HepG2 (cell line): ENCODE measurements around the gene FGFR2. TPM values are rescaled to one million over a fixed set of nuclear protein-coding genes. Genes with fewer than 3 reads are reported as not detected.
A peak's percentile ranks its signal among the peaks of the same experiment; 100 is the strongest.

ENCODE experiments used
- FOXJ3 ChIP-seq: sonication (generic); formaldehyde crosslinking; IDR thresholded peaks from 2 replicates; pipeline ENCODE4 v1.4.0; 2020; ENCODE audit warnings: missing genetic modification reagents, mild to moderate bottlenecking, borderline replicate concordance
- HOXA5 ChIP-seq: sonication (generic); formaldehyde crosslinking; IDR thresholded peaks from 2 replicates; pipeline ENCODE4 v1.4.0; 2020; ENCODE audit warnings: missing genetic modification reagents
- ISL2 ChIP-seq: sonication (generic); formaldehyde crosslinking; IDR thresholded peaks from 2 replicates; pipeline ENCODE4 v1.5.0; 2020; ENCODE audit warnings: missing genetic modification reagents
- NKX3-1 ChIP-seq: sonication (generic); formaldehyde crosslinking; IDR thresholded peaks from 2 replicates; pipeline ENCODE4 v1.5.0; 2020; ENCODE audit warnings: missing genetic modification reagents
- SRY ChIP-seq: sonication (generic); formaldehyde crosslinking; IDR thresholded peaks from 2 replicates; pipeline ENCODE4 v1.8.0; 2022; ENCODE audit warnings: mild to moderate bottlenecking, missing genetic modification reagents
- ZNF263 ChIP-seq: sonication (generic); formaldehyde crosslinking; IDR thresholded peaks from 2 replicates; pipeline ENCODE4 v1.4.0; 2020; ENCODE audit warnings: missing genetic modification reagents
- ZSCAN20 ChIP-seq: sonication (generic); formaldehyde crosslinking; IDR thresholded peaks from 2 replicates; pipeline ENCODE4 v1.4.0; 2020; ENCODE audit warnings: missing genetic modification reagents, mild to moderate bottlenecking, borderline replicate concordance
- polyA plus RNA-seq, 8 experiments: library from polyadenylated mRNA; depleted of rRNA in 3 of 8; stranded (reverse) in 7 of 8; unstranded in 1 of 8; fragments of >200 nt; fragmentation: Illumina TruSeq in 4 of 8; extraction: Trizol in 4 of 8; gene quantifications; 2 replicates each; pipeline versions ENCODE4 v1.2.1 to v1.2.3, GENCODE V29; 2011 to 2016; ENCODE audit warnings: low read depth in 4 of 8, missing spikeins in 1 of 8, mixed read lengths in 1 of 8; ENCODE audit not compliant: insufficient read depth in 1 of 8
- total RNA-seq, 5 experiments: library from RNA; depleted of rRNA; stranded (reverse); fragments of >200 nt; fragmentation: Illumina TruSeq; extraction: Trizol; gene quantifications; 2 replicates each; pipeline ENCODE4 v1.2.3, GENCODE V29; 2016; ENCODE audit warnings: low read depth in 1 of 5
- TF ChIP-seq, protein P1 (sequence below), 2 experiments: sonication (generic) in 1 of 2; formaldehyde crosslinking in 1 of 2; IDR thresholded peaks; 2 replicates each; pipeline versions ENCODE4 v1.4.0 to v1.6.1; 2016 to 2020; ENCODE audit warnings: borderline replicate concordance in 1 of 2, low read depth in 1 of 2, mild to moderate bottlenecking in 1 of 2, missing genetic modification reagents in 1 of 2
- TF ChIP-seq, protein P2 (sequence below): sonication (generic); formaldehyde crosslinking; IDR thresholded peaks from 2 replicates; pipeline ENCODE4 v1.5.0; 2020; ENCODE audit warnings: mild to moderate bottlenecking, missing genetic modification reagents, moderate library complexity
- TF ChIP-seq, protein P3 (sequence below): sonication (generic); formaldehyde crosslinking; IDR thresholded peaks from 2 replicates; pipeline ENCODE4 v1.4.0; 2020; ENCODE audit warnings: missing genetic modification reagents
- TF ChIP-seq, protein P4 (sequence below): sonication (generic); formaldehyde crosslinking; IDR thresholded peaks from 2 replicates; pipeline ENCODE4 v1.5.1; 2020; ENCODE audit warnings: mild to moderate bottlenecking, moderate library complexity, missing genetic modification reagents
- TF ChIP-seq, protein P5 (sequence below): sonication (generic); formaldehyde crosslinking; IDR thresholded peaks from 2 replicates; pipeline ENCODE4 v1.4.0; 2020; ENCODE audit warnings: missing genetic modification reagents
- TF ChIP-seq, protein P6 (sequence below): sonication (generic); formaldehyde crosslinking; IDR thresholded peaks from 2 replicates; pipeline ENCODE4 v1.8.1; 2023; ENCODE audit warnings: mild to moderate bottlenecking, moderate library complexity, missing genetic modification reagents

FGFR2 gene
- total and polyA plus RNA-seq, 2 of the 13 experiments (the other 11 are each of a cell fraction or from before 2014, with no cell fraction given): 1.6 to 2.6 TPM

DNA sequence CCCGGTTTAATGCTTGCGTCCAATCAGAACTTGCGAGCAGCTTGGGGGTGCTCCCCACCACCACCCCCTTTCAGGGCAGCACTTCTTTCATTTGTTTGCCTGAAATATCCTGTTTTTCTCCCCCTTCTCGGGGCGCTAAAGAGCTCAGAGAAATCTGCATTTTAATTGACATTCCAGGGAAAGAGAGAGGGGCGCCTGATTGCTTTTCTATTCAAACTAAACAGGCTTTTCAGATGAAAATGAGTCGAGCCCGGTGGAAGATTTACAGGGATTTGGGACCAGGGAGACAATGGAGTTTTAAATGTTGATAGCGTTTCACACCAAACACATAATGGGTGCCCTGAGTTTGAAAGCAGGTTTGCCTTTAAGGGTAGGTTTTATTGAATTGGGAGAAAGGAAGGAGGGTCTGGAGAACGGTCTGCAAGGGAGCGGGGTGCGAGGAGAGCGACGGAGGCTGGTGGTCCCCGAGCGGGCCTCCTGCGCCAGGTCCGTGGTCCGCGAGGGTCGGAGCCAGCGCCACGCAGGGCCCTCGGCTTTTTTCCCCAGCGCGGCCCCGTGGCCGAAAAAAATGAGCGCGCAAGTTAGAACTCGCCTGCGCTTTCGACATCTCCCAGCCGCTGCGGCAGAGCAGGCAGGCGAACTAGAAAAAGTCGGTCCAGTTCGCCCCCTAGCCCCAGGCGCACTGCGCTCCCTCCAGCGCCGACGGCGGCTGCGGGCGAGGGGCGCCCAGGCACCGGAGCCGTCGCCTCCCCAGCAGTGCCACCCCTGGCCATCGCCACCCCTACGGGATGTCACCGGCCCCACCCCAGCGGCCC, 1.3 kb downstream of the FGFR2 start (continued):
- TF ChIP-seq, protein P1, sequence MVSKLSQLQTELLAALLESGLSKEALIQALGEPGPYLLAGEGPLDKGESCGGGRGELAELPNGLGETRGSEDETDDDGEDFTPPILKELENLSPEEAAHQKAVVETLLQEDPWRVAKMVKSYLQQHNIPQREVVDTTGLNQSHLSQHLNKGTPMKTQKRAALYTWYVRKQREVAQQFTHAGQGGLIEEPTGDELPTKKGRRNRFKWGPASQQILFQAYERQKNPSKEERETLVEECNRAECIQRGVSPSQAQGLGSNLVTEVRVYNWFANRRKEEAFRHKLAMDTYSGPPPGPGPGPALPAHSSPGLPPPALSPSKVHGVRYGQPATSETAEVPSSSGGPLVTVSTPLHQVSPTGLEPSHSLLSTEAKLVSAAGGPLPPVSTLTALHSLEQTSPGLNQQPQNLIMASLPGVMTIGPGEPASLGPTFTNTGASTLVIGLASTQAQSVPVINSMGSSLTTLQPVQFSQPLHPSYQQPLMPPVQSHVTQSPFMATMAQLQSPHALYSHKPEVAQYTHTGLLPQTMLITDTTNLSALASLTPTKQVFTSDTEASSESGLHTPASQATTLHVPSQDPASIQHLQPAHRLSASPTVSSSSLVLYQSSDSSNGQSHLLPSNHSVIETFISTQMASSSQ (IDR thresholded peaks at IDR 0.05; ENCODE audit: low read depth): no peak
- TF ChIP-seq, protein P1 (CRISPR knock-in tag; IDR thresholded peaks at IDR 0.05; ENCODE audit: borderline replicate concordance): no peak
- 0 out of 2 replicates have a peak, but pooled peaks have one; percentile 16 for TF ChIP-seq FOXJ3 (CRISPR knock-in tag)
- TF ChIP-seq ISL2: 0 out of 2 replicates have a peak, but pooled peaks have one; percentile 28
- TF ChIP-seq, protein P2, sequence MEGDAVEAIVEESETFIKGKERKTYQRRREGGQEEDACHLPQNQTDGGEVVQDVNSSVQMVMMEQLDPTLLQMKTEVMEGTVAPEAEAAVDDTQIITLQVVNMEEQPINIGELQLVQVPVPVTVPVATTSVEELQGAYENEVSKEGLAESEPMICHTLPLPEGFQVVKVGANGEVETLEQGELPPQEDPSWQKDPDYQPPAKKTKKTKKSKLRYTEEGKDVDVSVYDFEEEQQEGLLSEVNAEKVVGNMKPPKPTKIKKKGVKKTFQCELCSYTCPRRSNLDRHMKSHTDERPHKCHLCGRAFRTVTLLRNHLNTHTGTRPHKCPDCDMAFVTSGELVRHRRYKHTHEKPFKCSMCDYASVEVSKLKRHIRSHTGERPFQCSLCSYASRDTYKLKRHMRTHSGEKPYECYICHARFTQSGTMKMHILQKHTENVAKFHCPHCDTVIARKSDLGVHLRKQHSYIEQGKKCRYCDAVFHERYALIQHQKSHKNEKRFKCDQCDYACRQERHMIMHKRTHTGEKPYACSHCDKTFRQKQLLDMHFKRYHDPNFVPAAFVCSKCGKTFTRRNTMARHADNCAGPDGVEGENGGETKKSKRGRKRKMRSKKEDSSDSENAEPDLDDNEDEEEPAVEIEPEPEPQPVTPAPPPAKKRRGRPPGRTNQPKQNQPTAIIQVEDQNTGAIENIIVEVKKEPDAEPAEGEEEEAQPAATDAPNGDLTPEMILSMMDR (CRISPR knock-in tag): peak; percentile 79
- TF ChIP-seq, protein P3, sequence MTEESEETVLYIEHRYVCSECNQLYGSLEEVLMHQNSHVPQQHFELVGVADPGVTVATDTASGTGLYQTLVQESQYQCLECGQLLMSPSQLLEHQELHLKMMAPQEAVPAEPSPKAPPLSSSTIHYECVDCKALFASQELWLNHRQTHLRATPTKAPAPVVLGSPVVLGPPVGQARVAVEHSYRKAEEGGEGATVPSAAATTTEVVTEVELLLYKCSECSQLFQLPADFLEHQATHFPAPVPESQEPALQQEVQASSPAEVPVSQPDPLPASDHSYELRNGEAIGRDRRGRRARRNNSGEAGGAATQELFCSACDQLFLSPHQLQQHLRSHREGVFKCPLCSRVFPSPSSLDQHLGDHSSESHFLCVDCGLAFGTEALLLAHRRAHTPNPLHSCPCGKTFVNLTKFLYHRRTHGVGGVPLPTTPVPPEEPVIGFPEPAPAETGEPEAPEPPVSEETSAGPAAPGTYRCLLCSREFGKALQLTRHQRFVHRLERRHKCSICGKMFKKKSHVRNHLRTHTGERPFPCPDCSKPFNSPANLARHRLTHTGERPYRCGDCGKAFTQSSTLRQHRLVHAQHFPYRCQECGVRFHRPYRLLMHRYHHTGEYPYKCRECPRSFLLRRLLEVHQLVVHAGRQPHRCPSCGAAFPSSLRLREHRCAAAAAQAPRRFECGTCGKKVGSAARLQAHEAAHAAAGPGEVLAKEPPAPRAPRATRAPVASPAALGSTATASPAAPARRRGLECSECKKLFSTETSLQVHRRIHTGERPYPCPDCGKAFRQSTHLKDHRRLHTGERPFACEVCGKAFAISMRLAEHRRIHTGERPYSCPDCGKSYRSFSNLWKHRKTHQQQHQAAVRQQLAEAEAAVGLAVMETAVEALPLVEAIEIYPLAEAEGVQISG (CRISPR knock-in tag): peak; percentile 40; the same call in 1 of the 2 replicates
- TF ChIP-seq, protein P4, sequence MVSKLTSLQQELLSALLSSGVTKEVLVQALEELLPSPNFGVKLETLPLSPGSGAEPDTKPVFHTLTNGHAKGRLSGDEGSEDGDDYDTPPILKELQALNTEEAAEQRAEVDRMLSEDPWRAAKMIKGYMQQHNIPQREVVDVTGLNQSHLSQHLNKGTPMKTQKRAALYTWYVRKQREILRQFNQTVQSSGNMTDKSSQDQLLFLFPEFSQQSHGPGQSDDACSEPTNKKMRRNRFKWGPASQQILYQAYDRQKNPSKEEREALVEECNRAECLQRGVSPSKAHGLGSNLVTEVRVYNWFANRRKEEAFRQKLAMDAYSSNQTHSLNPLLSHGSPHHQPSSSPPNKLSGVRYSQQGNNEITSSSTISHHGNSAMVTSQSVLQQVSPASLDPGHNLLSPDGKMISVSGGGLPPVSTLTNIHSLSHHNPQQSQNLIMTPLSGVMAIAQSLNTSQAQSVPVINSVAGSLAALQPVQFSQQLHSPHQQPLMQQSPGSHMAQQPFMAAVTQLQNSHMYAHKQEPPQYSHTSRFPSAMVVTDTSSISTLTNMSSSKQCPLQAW: 0 out of 2 replicates have a peak, but pooled peaks have one; percentile 19
- 0 out of 2 replicates have a peak, but pooled peaks have one; percentile 27 for TF ChIP-seq ZSCAN20
- TF ChIP-seq SRY: no peak
- TF ChIP-seq, protein P5, sequence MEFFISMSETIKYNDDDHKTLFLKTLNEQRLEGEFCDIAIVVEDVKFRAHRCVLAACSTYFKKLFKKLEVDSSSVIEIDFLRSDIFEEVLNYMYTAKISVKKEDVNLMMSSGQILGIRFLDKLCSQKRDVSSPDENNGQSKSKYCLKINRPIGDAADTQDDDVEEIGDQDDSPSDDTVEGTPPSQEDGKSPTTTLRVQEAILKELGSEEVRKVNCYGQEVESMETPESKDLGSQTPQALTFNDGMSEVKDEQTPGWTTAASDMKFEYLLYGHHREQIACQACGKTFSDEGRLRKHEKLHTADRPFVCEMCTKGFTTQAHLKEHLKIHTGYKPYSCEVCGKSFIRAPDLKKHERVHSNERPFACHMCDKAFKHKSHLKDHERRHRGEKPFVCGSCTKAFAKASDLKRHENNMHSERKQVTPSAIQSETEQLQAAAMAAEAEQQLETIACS (CRISPR knock-in tag): peak; percentile 76
- TF ChIP-seq NKX3-1: no peak
- 0 out of 2 replicates have a peak, but pooled peaks have one; percentile 44 for TF ChIP-seq HOXA5 (CRISPR knock-in tag)
- 0 out of 2 replicates have a peak, but pooled peaks have one; percentile 40 for TF ChIP-seq ZNF263
- TF ChIP-seq, protein P6, sequence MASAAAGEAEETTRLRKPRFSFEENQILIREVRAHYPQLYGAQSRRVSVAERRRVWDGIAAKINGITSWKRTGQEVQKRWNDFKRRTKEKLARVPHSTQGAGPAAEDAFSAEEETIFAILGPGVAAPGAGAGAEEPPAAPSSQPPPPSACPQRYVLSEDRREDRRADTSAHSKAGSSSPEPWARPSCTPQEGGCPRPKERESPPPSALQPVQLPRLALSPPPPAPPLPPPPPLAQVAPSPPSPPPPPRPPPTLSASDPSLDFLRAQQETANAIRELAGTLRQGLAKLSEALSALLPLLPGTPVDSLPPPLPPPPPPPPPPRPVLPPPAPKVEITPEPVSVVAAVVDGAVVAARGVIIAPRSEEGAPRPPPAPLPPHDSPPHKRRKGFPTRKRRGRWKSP (CRISPR knock-in tag): peak; percentile 92
